GM18868 (cell line): ENCODE measurements around the gene KDSR.
"Not testable (repeated sequence)": the region's sequence is repeated elsewhere in the genome, so short reads cannot be mapped to it uniquely, and the experiment has no call there.

Experiments
- ATAC-seq: cut with Tn5 transposase; IDR thresholded peaks from one replicate; pipeline ENCODE4 v1.9.1; 2021; ENCODE audit warnings: mild to moderate bottlenecking, moderate library complexity; ENCODE audit not compliant: unreplicated experiment

Gene KDSR

DNA sequence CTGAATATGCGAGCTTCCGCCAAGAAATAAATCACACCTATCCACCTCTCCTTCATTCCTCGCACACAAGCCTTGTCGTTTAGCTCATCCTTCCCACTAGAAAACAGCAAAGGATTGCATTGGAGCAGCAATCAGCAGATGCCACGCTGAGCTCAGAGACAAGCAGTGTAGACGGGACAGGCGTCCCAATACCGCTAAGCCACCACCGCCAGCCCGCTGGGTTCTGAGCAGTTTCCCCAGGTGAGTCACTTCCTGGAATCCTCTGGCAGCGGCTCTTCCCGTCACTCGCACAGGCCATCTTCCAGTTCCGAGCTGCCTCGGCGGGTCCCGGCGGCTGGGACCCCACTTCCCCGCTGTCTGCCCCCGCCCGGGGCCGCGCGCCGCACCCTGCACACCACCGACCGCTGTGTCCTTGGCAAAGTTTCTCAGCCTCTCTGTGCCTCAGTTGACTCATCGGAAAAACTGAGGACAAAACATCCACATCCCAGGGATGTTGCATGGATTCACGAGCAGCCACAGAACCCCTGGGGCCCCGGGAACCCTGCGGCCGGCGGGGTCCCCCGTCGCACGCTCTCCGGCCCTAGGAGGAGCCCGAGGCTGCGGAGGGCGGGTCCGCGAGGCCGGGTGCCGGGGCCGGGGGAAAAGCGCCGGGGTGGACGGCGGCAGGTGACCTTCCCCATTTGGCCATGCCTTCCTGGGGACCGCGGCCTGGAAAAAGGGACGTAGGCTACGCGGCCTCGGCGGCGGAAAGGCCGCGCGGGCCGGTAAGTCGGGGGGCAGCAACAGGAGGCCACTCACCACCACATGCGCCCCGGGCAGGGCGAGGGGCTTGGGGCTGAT, 573 bp downstream of the KDSR start:
- peak; percentile 26 for ATAC-seq

DNA sequence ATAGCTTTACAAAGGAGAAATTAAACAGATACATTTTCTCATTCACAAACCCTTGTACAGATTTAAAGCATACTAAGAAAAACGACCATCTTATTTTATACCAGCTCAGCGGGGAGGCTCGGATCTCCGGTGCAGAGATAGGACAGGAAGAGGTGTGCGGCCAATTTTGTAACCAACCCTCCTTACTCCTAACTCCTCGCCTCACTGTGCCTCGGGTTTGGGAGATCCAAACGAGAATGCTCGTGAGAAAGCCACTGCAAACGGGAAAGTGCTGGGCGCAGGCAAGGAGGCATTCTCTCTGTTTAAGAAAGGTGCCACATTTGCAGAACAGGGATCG, 1.2 kb downstream of the KDSR start:
- no peak for ATAC-seq

DNA sequence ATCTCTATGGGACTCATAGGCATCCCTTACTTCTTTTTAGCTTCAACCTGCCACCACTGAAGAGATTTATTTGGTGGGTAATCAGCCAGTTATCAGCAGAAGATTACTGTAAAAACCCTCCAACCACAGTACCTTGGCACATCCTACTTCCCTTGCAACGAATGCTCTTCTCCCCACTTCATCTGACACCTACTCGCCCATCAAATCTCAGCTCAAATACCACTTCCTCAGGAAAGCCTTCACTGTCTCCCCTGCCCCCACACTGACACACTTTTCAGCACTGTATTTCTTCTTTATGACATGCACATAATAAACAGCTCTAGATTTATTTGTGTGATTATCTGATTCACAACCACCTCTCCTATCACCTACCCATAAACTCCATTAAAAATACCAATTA, 3.1 kb downstream of the KDSR start:
- ATAC-seq, result no peak

DNA sequence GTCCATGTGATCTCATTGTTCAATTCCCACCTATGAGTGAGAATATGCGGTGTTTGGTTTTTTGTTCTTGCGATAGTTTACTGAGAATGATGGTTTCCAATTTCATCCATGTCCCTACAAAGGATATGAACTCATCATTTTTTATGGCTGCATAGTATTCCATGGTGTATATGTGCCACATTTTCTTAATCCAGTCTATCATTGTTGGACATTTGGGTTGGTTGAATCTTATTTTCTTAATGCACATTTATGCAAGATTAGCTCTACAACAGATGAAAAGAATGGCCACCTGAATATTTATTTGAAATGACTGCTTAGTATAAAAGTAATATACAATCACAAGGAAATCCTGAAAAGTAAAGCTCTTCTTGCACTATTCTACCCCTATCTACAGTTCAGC, 3.6 kb downstream of the KDSR start:
- ATAC-seq, result not testable (repeated sequence)

GRCh38 chr18:63356272-63356896, 10.6 kb downstream of the KDSR start:
- no peak for ATAC-seq

DNA sequence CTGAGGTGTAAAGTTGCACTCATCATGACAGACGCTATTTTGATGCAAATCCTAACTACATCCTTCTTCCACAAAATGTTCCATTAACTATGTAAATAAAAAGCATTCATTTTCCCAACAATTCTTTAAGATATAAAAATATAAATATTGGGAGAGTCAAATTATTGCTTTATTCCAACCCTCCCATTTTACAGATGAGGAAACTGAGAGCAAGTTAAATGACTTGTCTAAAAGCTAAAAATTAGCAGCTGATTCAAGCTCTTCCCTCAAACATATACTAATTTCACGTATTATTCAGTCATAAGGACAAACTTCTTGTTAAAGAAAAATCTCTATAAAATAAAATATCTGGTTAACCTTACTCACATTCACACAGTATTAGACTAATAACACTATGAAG, 16.8 kb downstream of the KDSR start:
- no peak for ATAC-seq

- ATAC-seq, result peak; percentile 90
Measured at GRCh38 chr18:63348508-63349136, 18.4 kb downstream of the KDSR start.

GRCh38 chr18:63346480-63347183, 20.4 kb downstream of the KDSR start:
- ATAC-seq, result no peak

GRCh38 chr18:63346031-63346430, 21.0 kb downstream of the KDSR start:
- ATAC-seq, result no peak

DNA sequence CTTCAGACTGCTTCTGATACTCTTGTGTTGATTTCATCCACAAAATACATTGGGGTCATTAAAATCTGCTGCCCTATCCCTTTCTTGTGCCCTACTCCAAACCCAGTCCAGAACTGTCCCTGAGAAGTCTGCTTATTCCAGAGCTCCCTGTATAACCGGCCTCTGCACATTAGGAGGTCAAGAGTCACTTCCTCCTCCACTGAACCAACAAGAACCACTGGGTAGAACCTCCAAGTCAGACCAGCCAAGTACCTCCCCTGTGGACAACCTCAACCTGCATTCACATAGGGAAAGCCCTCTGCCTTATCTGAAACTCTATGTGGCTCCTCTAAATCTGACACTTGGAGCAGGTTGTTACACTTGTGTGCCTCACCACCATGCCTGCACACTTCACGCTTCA, 22.1 kb downstream of the KDSR start:
- no peak for ATAC-seq

GRCh38 chr18:63344263-63344662, 22.7 kb downstream of the KDSR start:
- ATAC-seq, result no peak

DNA sequence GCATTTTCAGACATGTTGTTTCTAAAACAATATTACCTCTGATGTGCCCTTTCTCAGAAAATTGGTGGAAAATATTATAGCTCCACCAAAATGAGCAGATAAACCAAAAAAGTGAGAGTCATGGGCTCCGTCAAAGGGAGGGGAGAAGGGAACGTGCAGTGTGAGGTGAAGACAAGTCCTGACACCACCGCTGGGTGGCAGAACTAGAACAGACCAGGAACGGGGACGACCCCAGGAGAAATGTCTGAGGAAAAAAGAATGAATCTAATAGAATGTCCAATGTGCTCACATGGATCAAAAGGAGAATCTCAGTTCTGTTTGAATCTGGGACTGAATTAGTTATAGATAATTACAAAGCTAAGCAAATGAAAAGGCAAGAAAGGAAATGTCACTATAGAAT, 24.8 kb downstream of the KDSR start:
- no peak for ATAC-seq

GRCh38 chr18:63339920-63340484, 27.0 kb downstream of the KDSR start:
- ATAC-seq, result no peak

DNA sequence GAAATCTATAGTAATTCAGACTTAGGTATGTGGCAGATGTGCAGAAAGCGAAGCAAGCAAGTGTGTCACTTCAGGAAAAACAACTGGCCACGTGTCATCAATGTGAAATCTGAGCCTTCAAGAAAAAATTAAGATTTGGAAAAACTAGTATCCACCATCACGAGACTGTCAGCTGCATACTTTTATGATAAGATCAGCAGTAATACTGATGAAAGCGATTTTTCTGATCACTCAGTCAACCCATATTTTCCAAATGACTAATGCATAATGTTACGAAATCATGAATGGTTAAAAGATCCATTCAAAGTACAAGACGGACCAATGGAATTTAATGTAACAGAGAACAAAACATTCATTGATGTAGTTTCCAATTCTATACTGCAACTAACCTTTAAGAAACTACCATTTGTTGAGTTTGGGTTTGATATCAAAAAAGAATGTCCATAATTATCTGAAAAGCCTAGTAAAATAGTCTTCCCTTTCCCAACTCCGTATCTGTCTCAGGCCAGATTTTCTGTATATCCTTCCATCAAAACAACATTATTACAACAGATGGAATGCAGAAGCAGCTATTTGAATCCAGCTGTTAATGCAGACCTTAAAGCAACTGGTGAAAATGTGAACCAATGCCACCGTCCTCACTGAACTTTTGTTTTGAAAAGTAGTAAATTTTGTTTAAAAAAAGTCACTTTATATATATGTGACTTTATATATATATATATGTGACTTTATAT, 30.5 kb downstream of the KDSR start:
- ATAC-seq, result no peak

GRCh38 chr18:63331105-63331504, 35.9 kb downstream of the KDSR start:
- ATAC-seq, result no peak

DNA sequence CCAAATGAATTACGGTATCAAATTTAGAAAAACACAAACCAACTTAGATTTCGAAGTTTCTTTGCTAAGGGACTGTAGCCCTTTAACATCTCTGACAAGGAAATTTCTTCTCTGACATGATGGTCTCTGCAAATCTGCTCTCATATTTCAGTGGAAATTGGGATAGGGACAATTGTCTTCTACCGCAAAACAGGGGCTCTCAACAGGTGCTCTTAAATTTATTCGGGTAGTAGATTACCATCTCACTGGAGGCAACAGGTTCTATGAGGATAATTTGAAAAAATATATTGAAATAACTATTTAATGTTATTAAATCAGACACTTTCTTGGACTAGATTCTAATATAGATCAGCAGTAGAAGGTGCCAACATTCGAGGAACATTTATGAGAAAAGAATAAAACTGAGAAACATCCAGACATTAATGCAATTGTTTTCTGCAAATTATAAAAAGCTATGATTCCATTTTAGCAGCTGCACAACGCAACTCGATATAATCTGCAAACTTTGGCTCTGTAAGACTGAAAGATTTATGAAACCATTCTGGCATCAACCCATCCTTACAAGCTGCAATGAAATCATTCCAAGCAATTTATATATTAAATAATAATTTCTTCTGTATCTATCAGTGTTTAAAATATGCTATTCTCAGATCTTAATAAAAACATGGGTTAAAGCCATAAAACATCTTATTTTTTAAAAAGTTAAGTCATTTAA, 37.4 kb downstream of the KDSR start:
- ATAC-seq, result no peak

GRCh38 chr18:63326011-63326410, 41.0 kb downstream of the KDSR start:
- ATAC-seq, result no peak

DNA sequence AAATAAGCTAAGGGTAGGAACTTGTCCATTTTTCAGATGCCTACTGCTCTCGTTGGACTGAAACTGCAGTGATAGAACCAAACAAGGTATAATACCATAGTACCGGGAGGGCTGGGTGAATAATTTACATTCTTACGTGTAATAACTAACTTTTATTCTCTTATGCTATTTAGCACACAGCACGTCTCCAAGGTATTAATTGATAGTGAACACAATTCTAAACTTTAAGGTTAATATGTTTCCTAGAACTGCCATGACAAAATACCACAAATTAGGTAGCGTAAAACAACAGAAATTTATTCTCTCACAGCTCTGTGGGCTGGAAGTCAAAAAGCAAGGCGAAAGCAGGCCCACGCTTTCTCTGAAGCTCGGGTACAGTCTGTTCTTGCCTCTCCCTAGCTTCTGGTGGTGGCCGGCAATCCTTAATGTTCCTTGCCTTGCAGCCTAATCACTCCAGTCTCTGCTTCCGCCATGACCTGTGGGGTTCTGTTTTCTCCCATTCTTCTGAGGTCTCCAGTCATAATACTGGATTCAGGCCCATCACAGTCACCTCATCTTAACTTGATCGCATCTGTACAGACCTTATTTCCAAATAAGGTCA, 41.8 kb downstream of the KDSR start:
- no peak for ATAC-seq

DNA sequence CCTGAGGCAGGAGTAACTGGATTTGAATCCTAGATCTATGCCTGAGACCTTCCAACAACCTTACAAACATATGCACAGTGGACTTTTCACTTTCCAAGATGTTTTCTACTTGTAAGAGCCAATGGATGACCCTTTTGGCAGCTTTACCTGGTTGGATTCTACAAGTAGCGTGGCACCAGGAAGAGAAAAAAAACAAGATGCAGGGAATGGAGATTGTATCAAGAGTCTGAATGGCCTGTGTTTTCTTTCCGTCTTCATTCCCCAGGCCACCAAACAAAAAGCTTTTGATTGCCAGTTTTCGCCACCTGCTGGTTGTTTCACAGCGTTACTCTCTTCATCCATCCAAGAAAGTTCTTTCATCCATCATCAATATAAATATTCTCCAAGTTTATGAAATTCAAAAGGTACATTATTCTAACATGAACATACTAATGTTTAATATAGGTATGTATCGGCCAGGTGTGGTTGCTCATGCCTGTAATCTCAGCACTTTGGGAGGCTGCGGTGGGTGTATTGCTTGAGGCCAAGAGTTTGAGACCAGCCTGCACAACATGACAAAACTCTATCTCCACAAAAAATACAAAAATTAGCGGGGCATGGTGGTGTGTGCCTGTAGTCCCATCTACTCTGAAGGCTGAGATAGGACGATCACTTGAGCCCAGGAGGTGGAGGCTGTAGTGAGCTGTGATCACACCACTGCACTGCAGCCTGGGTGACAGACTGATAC, 43.9 kb downstream of the KDSR start:
- ATAC-seq, result no peak
